CD14-positive monocyte (primary cell): ENCODE data around the gene PREX1. TPM values are rescaled to one million over a fixed set of nuclear protein-coding genes. Genes with fewer than 3 reads are reported as not detected.

Experiments
- DNase-seq, 3 donors: peaks; one replicate each; pipeline ENCODE4 v3.0.0-alpha.2; 2011 to 2022
- H2AFZ ChIP-seq: 2 replicates; pipeline ENCODE4 v1.6.0; 2012; ENCODE audit warnings: mild to moderate bottlenecking, low read depth, low read length, inconsistent platforms; ENCODE audit not compliant: insufficient read depth, poor library complexity, severe bottlenecking
- H3K27ac ChIP-seq, 2 donors: 1 replicate in 1 of 2; 2 replicates in 1 of 2; pipeline ENCODE4 v1.5.1; 2012 to 2013; ENCODE audit warnings: low read length in 2 of 2, control low read depth in 1 of 2, inconsistent platforms in 1 of 2, low read depth in 1 of 2, mild to moderate bottlenecking in 1 of 2
- H3K27me3 ChIP-seq, 2 donors: one replicate each; pipeline versions ENCODE4 v1.6.0 to v1.6.1; 2011 to 2013; ENCODE audit warnings: low read length in 2 of 2; ENCODE audit not compliant: control insufficient read depth in 2 of 2, insufficient read depth in 2 of 2
- H3K36me3 ChIP-seq, 2 donors: replicated peaks in 1 of 2; 1 replicate in 1 of 2; 2 replicates in 1 of 2; pipeline versions ENCODE4 v1.5.1 to v1.6.1; 2012 to 2013; ENCODE audit warnings: low read length in 2 of 2, control low read depth in 1 of 2, inconsistent platforms in 1 of 2, mild to moderate bottlenecking in 1 of 2; ENCODE audit not compliant: insufficient read depth in 2 of 2, control insufficient read depth in 1 of 2
- H3K4me1 ChIP-seq, 2 donors: 1 replicate in 1 of 2; 2 replicates in 1 of 2; pipeline versions ENCODE4 v1.5.1 to v1.6.1; 2012 to 2013; ENCODE audit warnings: low read length in 2 of 2, control low read depth in 1 of 2, inconsistent platforms in 1 of 2, mild to moderate bottlenecking in 1 of 2, moderate library complexity in 1 of 2; ENCODE audit not compliant: insufficient read depth in 2 of 2, control insufficient read depth in 1 of 2
- H3K4me2 ChIP-seq: replicated peaks from 2 replicates; pipeline ENCODE3; 2012; ENCODE audit warnings: low read length, moderate library complexity, mild to moderate bottlenecking; ENCODE audit not compliant: poor library complexity, severe bottlenecking; ENCODE audit errors: extremely low read depth
- H3K4me3 ChIP-seq, 3 experiments: fragments of 200-600 bp in 1 of 3; sonication (generic) in 1 of 3; replicated peaks in 1 of 3; 1 replicate in 2 of 3; 2 replicates in 1 of 3; pipeline ENCODE4 v1.5.1; 2011 to 2013; ENCODE audit warnings: low read length in 3 of 3, mild to moderate bottlenecking in 3 of 3, control low read depth in 2 of 3, low read depth in 2 of 3, inconsistent platforms in 1 of 3, moderate library complexity in 1 of 3
- H3K79me2 ChIP-seq: 2 replicates; pipeline ENCODE4 v1.6.0; 2012; ENCODE audit warnings: mild to moderate bottlenecking, control low read depth, inconsistent platforms, low read length, moderate library complexity; ENCODE audit not compliant: insufficient read depth
- H3K9ac ChIP-seq: 2 replicates; pipeline ENCODE4 v1.6.0; 2017; ENCODE audit warnings: low read length, mild to moderate bottlenecking; ENCODE audit not compliant: insufficient read depth, poor library complexity, severe bottlenecking
- H3K9me3 ChIP-seq, 2 donors: replicated peaks in 1 of 2; 1 replicate in 1 of 2; 2 replicates in 1 of 2; pipeline versions ENCODE4 v1.5.1 to v1.6.1; 2012 to 2013; ENCODE audit warnings: low read length in 2 of 2, control low read depth in 1 of 2; ENCODE audit not compliant: control insufficient read depth in 1 of 2, insufficient read depth in 1 of 2
- H4K20me1 ChIP-seq: 2 replicates; pipeline ENCODE4 v1.6.0; 2012; ENCODE audit warnings: mild to moderate bottlenecking, low read length, control low read depth, moderate library complexity; ENCODE audit not compliant: insufficient read depth
- H3K27ac Mint-ChIP-seq, 7 donors: one replicate each; pipeline ENCODE4 v1.8.0; 2020; ENCODE audit warnings: mild to moderate bottlenecking in 7 of 7, mixed read lengths in 7 of 7, moderate library complexity in 6 of 7, inconsistent platforms in 2 of 7
- H3K27me3 Mint-ChIP-seq, 3 donors: one replicate each; pipeline ENCODE4 v1.8.0; 2021 to 2022; ENCODE audit warnings: low read depth in 3 of 3, mild to moderate bottlenecking in 3 of 3, mixed read lengths in 3 of 3, moderate library complexity in 3 of 3, inconsistent platforms in 1 of 3
- H3K36me3 Mint-ChIP-seq, 2 donors: one replicate each; pipeline ENCODE4 v1.8.0; 2020; ENCODE audit warnings: mixed read lengths in 2 of 2, inconsistent platforms in 1 of 2, mild to moderate bottlenecking in 1 of 2
- H3K4me1 Mint-ChIP-seq: one replicate; pipeline ENCODE4 v1.8.0; 2020; ENCODE audit warnings: mild to moderate bottlenecking, mixed read lengths
- H3K4me3 Mint-ChIP-seq, 2 donors: one replicate each; pipeline ENCODE4 v1.8.0; 2020; ENCODE audit warnings: mild to moderate bottlenecking in 2 of 2, mixed read lengths in 2 of 2, moderate library complexity in 1 of 2
- H3K9me3 Mint-ChIP-seq, 7 donors: one replicate each; pipeline ENCODE4 v1.8.0; 2020 to 2022; ENCODE audit warnings: mixed read lengths in 7 of 7, mild to moderate bottlenecking in 6 of 7, moderate library complexity in 6 of 7, inconsistent platforms in 2 of 7
- WGBS: methylation state at CpG from one replicate; pipeline ENCODE4 v1.1.5; 2013; ENCODE audit warnings: missing lambda C conversion rate; ENCODE audit not compliant: insufficient coverage; 5-methylcytosine and 5-hydroxymethylcytosine counted together
- intact Hi-C, 2 donors: fragments of 100-400 bp; cut with micrococcal nuclease; formaldehyde crosslinking; loops; one replicate each; pipeline versions ENCODE4 v1.15.0 to v1.15.1; 2023
- polyA plus RNA-seq, 3 donors: library from polyadenylated mRNA; depleted of rRNA in 1 of 3; unstranded in 2 of 3; stranded (reverse) in 1 of 3; fragments of 300-500 nt in 2 of 3; fragments of >200 nt in 1 of 3; fragmentation: Illumina TruSeq in 2 of 3; gene quantifications; 1 replicate in 2 of 3; 2 replicates in 1 of 3; pipeline ENCODE4 v1.2.3, GENCODE V29; 2012 to 2021
- TF ChIP-seq, protein P1 (sequence below): fragments of 200-600 bp; IDR thresholded peaks from one replicate; pipeline ENCODE4 v1.8.0; 2022; ENCODE audit warnings: antibody characterized with exemption, mild to moderate bottlenecking

PREX1 gene
- polyA plus RNA-seq, 3 donors = 24.3 to 114 (median 27.5) TPM

DNA sequence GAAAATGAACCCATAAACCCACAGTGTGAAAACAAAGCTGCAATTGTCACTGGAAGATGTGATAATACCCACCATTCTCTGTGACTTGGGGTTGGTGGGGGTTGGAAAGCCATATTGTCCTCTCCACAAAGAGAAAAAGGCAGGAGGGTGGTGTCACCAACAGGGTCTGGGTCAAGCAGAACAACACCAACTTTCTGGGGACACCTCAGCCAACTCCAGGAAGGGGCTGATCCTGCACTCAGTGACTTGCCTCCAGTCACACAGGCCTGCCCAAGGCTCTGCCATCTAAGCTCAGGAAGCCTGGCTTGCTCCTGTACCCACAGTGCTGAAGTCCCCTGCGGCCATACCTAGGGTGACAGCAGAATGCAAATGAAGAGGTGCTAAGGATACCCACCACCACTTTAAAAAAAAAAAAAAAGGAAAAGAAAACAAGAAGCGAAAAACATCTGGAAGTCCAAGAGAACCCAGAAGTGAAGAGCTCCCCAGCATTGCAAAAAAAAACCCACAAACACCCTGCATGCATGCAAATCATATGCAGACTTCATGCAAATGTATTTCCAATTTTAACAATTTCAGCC is 110.6 kb downstream of the PREX1 start:
- Mint-ChIP-seq H3K27ac (peak overlapping the region in 3 of 7 donors; percentile 36 to 85 (median 74)), H3K4me1 (peaks cover 96% of the 10 kb centered on the region), H3K9me3 (no peaks in the 10 kb centered on the region), H3K4me3 (no peak overlapping the region), H3K36me3 (peaks cover 60 to 67% of the 10 kb centered on the region in 2 donors), H3K27me3 (peaks cover 0 to 2% (median 2%) of the 10 kb centered on the region in 3 donors)
- H3K36me3 ChIP-seq = peaks cover 14 to 52% of the 10 kb centered on the region in 2 donors
- peaks cover 90% of the 10 kb centered on the region for H3K79me2 ChIP-seq
- WGBS = 0% methylated on average over 1 of the region's 2 CpGs
- no peak for DNase-seq
- peak overlapping the region in 1 of 3 experiments; percentile 18 for H3K4me3 ChIP-seq
- no peak overlapping the region for H3K9ac ChIP-seq
- H4K20me1 ChIP-seq = peaks cover 96% of the 10 kb centered on the region
- H3K27me3 ChIP-seq = no peaks in the 10 kb centered on the region
- H3K4me1 ChIP-seq = peaks cover 81 to 89% of the 10 kb centered on the region in 2 donors
- intact Hi-C loops = no loop called here
- no peak overlapping the region for H2AFZ ChIP-seq
- no peaks in the 10 kb centered on the region for H3K9me3 ChIP-seq
- H3K4me2 ChIP-seq = peak overlapping the region; percentile 27
- peak overlapping the region in 1 of 2 donors; percentile 70 for H3K27ac ChIP-seq
- TF ChIP-seq, protein P1, sequence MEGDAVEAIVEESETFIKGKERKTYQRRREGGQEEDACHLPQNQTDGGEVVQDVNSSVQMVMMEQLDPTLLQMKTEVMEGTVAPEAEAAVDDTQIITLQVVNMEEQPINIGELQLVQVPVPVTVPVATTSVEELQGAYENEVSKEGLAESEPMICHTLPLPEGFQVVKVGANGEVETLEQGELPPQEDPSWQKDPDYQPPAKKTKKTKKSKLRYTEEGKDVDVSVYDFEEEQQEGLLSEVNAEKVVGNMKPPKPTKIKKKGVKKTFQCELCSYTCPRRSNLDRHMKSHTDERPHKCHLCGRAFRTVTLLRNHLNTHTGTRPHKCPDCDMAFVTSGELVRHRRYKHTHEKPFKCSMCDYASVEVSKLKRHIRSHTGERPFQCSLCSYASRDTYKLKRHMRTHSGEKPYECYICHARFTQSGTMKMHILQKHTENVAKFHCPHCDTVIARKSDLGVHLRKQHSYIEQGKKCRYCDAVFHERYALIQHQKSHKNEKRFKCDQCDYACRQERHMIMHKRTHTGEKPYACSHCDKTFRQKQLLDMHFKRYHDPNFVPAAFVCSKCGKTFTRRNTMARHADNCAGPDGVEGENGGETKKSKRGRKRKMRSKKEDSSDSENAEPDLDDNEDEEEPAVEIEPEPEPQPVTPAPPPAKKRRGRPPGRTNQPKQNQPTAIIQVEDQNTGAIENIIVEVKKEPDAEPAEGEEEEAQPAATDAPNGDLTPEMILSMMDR = no peak

DNA sequence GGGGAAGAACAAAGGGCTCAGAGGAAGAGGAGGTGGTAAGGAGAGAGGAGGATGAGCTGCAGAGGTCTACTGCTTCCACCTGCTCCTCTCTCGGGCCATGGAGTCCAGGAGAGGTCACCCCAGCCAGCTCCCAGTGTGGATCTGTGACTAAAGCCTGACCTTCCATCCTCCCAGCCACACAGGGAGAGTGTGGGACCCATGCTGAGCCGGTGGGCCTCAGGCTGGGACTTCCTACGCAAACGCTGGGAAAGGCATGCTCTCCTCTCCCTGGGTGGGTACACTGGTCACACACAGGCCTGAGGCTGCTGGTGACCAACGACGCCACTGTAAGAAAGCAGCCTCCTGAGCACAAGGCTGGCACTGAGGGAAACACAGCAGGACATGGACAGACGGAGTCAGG is 111.3 kb downstream of the PREX1 start:
- Mint-ChIP-seq H3K4me3 (no peak overlapping the region), H3K27ac (peak overlapping the region in 6 of 7 donors; percentile 15 to 80 (median 61)), H3K9me3 (no peaks in the 10 kb centered on the region), H3K4me1 (peaks cover 96% of the 10 kb centered on the region), H3K27me3 (peaks cover 0 to 2% (median 0%) of the 10 kb centered on the region in 3 donors), H3K36me3 (peaks cover 60 to 62% of the 10 kb centered on the region in 2 donors)
- H3K4me1 ChIP-seq = peaks cover 81 to 89% of the 10 kb centered on the region in 2 donors
- H3K4me2 ChIP-seq = no peak overlapping the region
- no peak for DNase-seq
- H3K27me3 ChIP-seq = no peaks in the 10 kb centered on the region
- H3K79me2 ChIP-seq = peaks cover 92% of the 10 kb centered on the region
- TF ChIP-seq, protein P1 = no peak
- H4K20me1 ChIP-seq = peaks cover 98% of the 10 kb centered on the region
- H3K4me3 ChIP-seq = no peak overlapping the region
- 96% methylated on average over 3 of the region's 7 CpGs for WGBS
- H2AFZ ChIP-seq = no peak overlapping the region
- peak overlapping the region in 1 of 2 donors; percentile 1 for H3K27ac ChIP-seq
- H3K9me3 ChIP-seq = no peaks in the 10 kb centered on the region
- no peak overlapping the region for H3K9ac ChIP-seq
- H3K36me3 ChIP-seq = peaks cover 14 to 51% of the 10 kb centered on the region in 2 donors
- intact Hi-C loops = no loop called here
